HEK293T (cell line): ENCODE measurements around the gene PRKG1.

Source experiments
- CTCF ChIA-PET: fragments of 350-600 bp; formaldehyde crosslinking; extraction: SDS; loops from one replicate; lab custom pipeline; 2021; ENCODE audit warnings: antibody characterized with exemption, inconsistent platforms; lab: Yijun Ruan, JAX
- POLR2A ChIA-PET: fragments of 350-600 bp; formaldehyde crosslinking; extraction: SDS; loops from one replicate; lab custom pipeline; 2020; ENCODE audit warnings: antibody characterized with exemption, inconsistent platforms; lab: Yijun Ruan, JAX
- DNase-seq: peaks from one replicate; pipeline ENCODE4 v3.0.0; 2012; ENCODE audit warnings: mixed read lengths; ENCODE audit errors: extremely low spot score
- ARNT ChIP-seq: fragments of 450-650 bp; IDR thresholded peaks from 2 replicates; pipeline ENCODE4 v1.6.1; 2017; ENCODE audit warnings: mild to moderate bottlenecking
- BHLHE40 ChIP-seq: fragments of 450-650 bp; IDR thresholded peaks from 2 replicates; pipeline ENCODE4 v1.6.1; 2016; ENCODE audit warnings: mild to moderate bottlenecking, moderate library complexity, borderline replicate concordance
- CTBP1 ChIP-seq: fragments of 450-650 bp; IDR thresholded peaks from 2 replicates; pipeline ENCODE4 v1.6.1; 2016; ENCODE audit warnings: borderline replicate concordance
- ELF4 ChIP-seq: fragments of 450-650 bp; IDR thresholded peaks from 2 replicates; pipeline ENCODE4 v1.6.1; 2017; ENCODE audit warnings: antibody characterized with exemption
- FOXA1 ChIP-seq: fragments of 450-650 bp; IDR thresholded peaks from 2 replicates; pipeline ENCODE4 v1.6.1; 2016; ENCODE audit warnings: mild to moderate bottlenecking
- FOXK2 ChIP-seq: fragments of 450-650 bp; IDR thresholded peaks from 2 replicates; pipeline ENCODE4 v1.6.1; 2016; ENCODE audit warnings: mild to moderate bottlenecking
- FOXM1 ChIP-seq: fragments of 450-650 bp; IDR thresholded peaks from 2 replicates; pipeline ENCODE4 v1.6.1; 2017; ENCODE audit warnings: mild to moderate bottlenecking, borderline replicate concordance
- HDGF ChIP-seq: fragments of 450-650 bp; IDR thresholded peaks from 2 replicates; pipeline ENCODE4 v1.6.1; 2017; ENCODE audit warnings: antibody characterized with exemption, borderline replicate concordance
- L3MBTL2 ChIP-seq: fragments of 450-650 bp; conservative IDR thresholded peaks from 2 replicates; pipeline ENCODE4 v1.6.1; 2016; ENCODE audit warnings: mild to moderate bottlenecking
- LEF1 ChIP-seq: fragments of 450-650 bp; IDR thresholded peaks from 2 replicates; pipeline ENCODE4 v1.6.1; 2017; ENCODE audit warnings: mild to moderate bottlenecking, borderline replicate concordance
- NFRKB ChIP-seq: fragments of 450-650 bp; IDR thresholded peaks from 2 replicates; pipeline ENCODE4 v1.6.1; 2016; ENCODE audit warnings: mild to moderate bottlenecking, moderate library complexity
- PKNOX1 ChIP-seq: fragments of 450-650 bp; IDR thresholded peaks from 2 replicates; pipeline ENCODE4 v1.6.1; 2016
- SP1 ChIP-seq: fragments of 450-650 bp; IDR thresholded peaks from 2 replicates; pipeline ENCODE4 v1.6.1; 2017
- SUZ12 ChIP-seq: fragments of 450-650 bp; IDR thresholded peaks from 2 replicates; pipeline ENCODE4 v1.6.1; 2016; ENCODE audit warnings: mild to moderate bottlenecking
- TARDBP ChIP-seq: fragments of 450-650 bp; IDR thresholded peaks from 2 replicates; pipeline ENCODE4 v1.6.1; 2016
- ZNF384 ChIP-seq: fragments of 450-650 bp; IDR thresholded peaks from 2 replicates; pipeline ENCODE4 v1.6.1; 2016

PRKG1 gene

GRCh38 chr10:52212802-52213201 lies 1138.5 kb downstream of the PRKG1 start:
- DNase-seq, result no peak
- POLR2A ChIA-PET, result no interaction called here
- TF ChIP-seq PKNOX1, result no peak
- CTCF ChIA-PET, result interaction anchor here (0.6 kb wide), 1 partner anchor 146 kb away, joined by 4 read pairs; no protein-coding TSS in a partner anchor

- CTCF ChIA-PET, result interaction anchor here (0.6 kb wide), 1 partner anchor 147 kb away, joined by 4 read pairs; no protein-coding TSS in a partner anchor
- DNase-seq, result no peak
- TF ChIP-seq TARDBP, result no peak
- no peak for TF ChIP-seq LEF1
- no peak for TF ChIP-seq NFRKB
- POLR2A ChIA-PET, result no interaction called here
Observed at GRCh38 chr10:52213321-52213752, 1139.0 kb downstream of the PRKG1 start.

GRCh38 chr10:52215745-52216361 lies 1141.6 kb downstream of the PRKG1 start:
- no peak for TF ChIP-seq LEF1
- TF ChIP-seq CTBP1, result no peak
- TF ChIP-seq SUZ12, result no peak
- no peak for TF ChIP-seq NFRKB
- no peak for TF ChIP-seq ZNF384
- no peak for TF ChIP-seq ELF4
- no peak for TF ChIP-seq FOXM1
- no peak for TF ChIP-seq FOXK2
- ChIA-PET CTCF (interaction anchor here (0.6 to 2.2 kb wide), 9 partner anchors 15 to 602 kb away, joined by 3 to 17 read pairs (median 3); no protein-coding TSS in a partner anchor), POLR2A (no interaction called here)
- DNase-seq, result peak; percentile 61

GRCh38 chr10:52216852-52217251 lies 1142.6 kb downstream of the PRKG1 start:
- peak; percentile 55 for DNase-seq
- TF ChIP-seq L3MBTL2 (no peak), ELF4 (peak; percentile 42; the same call in 1 of the 2 replicates), HDGF (no peak), NFRKB (no peak), PKNOX1 (0 out of 2 replicates have a peak, but pooled peaks have one; percentile 39), FOXK2 (no peak), LEF1 (no peak), ZNF384 (no peak), FOXM1 (peak; percentile 22; the same call in 1 of the 2 replicates)
- CTCF ChIA-PET, result interaction anchor here (0.6 to 2.2 kb wide), 6 partner anchors 14 to 601 kb away, joined by 3 to 17 read pairs (median 4); no protein-coding TSS in a partner anchor
- POLR2A ChIA-PET, result no interaction called here

GRCh38 chr10:52217531-52217930 lies 1143.2 kb downstream of the PRKG1 start:
- CTCF ChIA-PET, result interaction anchor here (1.0 to 2.2 kb wide), 2 partner anchors 161 to 600 kb away, joined by 3 to 17 read pairs; no protein-coding TSS in a partner anchor
- POLR2A ChIA-PET, result no interaction called here
- DNase-seq, result no peak
- no peak for TF ChIP-seq BHLHE40
- no peak for TF ChIP-seq SP1
- no peak for TF ChIP-seq FOXA1
- TF ChIP-seq L3MBTL2, result no peak

GRCh38 chr10:52220947-52221346 lies 1146.7 kb downstream of the PRKG1 start:
- ChIA-PET POLR2A (no interaction called here), CTCF (no interaction called here)
- DNase-seq, result no peak
- TF ChIP-seq PKNOX1 (no peak), HDGF (no peak), SUZ12 (no peak), BHLHE40 (no peak), L3MBTL2 (no peak), NFRKB (no peak), CTBP1 (no peak), FOXK2 (no peak), ELF4 (no peak), FOXA1 (no peak), ZNF384 (no peak), ARNT (no peak), TARDBP (no peak), LEF1 (no peak), SP1 (no peak), FOXM1 (no peak)

- TF ChIP-seq FOXK2 (no peak), ZNF384 (no peak), SUZ12 (no peak), FOXA1 (no peak), SP1 (no peak), L3MBTL2 (no peak), PKNOX1 (no peak), FOXM1 (no peak), LEF1 (no peak)
- no peak for DNase-seq
- POLR2A ChIA-PET, result no interaction called here
- CTCF ChIA-PET, result no interaction called here
Observed at GRCh38 chr10:52221923-52222322, 1147.6 kb downstream of the PRKG1 start.
